ENCODE data around the gene RRAGD. TPM values are rescaled to one million over a fixed set of nuclear protein-coding genes. Genes with fewer than 3 reads are reported as not detected.
A peak's percentile ranks its signal among the peaks of the same experiment; 100 is the strongest.

RRAGD gene
- total and polyA plus RNA-seq, 2 of the 13 experiments (the other 11 are each of a cell fraction or from before 2014, with no cell fraction given): 0.35 to 0.53 TPM

GRCh38 chr6:89411145-89412070 lies 665 bp downstream of the RRAGD start (continued):
- no peak for TF ChIP-seq ZBTB39 (CRISPR knock-in tag; IDR thresholded peaks at IDR 0.05)
- no peak for TF ChIP-seq SCMH1 (CRISPR knock-in tag; IDR thresholded peaks at IDR 0.05; ENCODE audit: borderline replicate concordance)
- TF ChIP-seq ZNF749 (CRISPR knock-in tag; IDR thresholded peaks at IDR 0.05; ENCODE audit: borderline replicate concordance): no peak
- no peak for TF ChIP-seq HOXA9 (CRISPR knock-in tag; IDR thresholded peaks at IDR 0.05; ENCODE audit: borderline replicate concordance)
- no peak for TF ChIP-seq PLSCR1 (CRISPR knock-in tag; IDR thresholded peaks at IDR 0.05; ENCODE audit: borderline replicate concordance)
- peak; percentile 90 for TF ChIP-seq MTF2 (CRISPR knock-in tag; IDR thresholded peaks at IDR 0.05; ENCODE audit: borderline replicate concordance)
- TF ChIP-seq KDM2A (CRISPR knock-in tag; IDR thresholded peaks at IDR 0.05; ENCODE audit: borderline replicate concordance, low read depth): 0 out of 2 replicates have a peak, but pooled peaks have one; percentile 19
- TF ChIP-seq ZNF263 (CRISPR knock-in tag; IDR thresholded peaks at IDR 0.05): 0 out of 2 replicates have a peak, but pooled peaks have one; percentile 33
- TF ChIP-seq ZNF280B (CRISPR knock-in tag; IDR thresholded peaks at IDR 0.05; ENCODE audit: borderline replicate concordance): 0 out of 2 replicates have a peak, but pooled peaks have one; percentile 13
- no peak for TF ChIP-seq RBAK (CRISPR knock-in tag; IDR thresholded peaks at IDR 0.05)
- TF ChIP-seq TFE3 (CRISPR knock-in tag; IDR thresholded peaks at IDR 0.05): no peak
- no peak for TF ChIP-seq ZNF746 (CRISPR knock-in tag; IDR thresholded peaks at IDR 0.05)
- TF ChIP-seq ZBTB7A (CRISPR knock-in tag; IDR thresholded peaks at IDR 0.05): no peak
- peak; percentile 46; the same call in 1 of the 2 replicates for TF ChIP-seq ZNF891 (CRISPR knock-in tag; IDR thresholded peaks at IDR 0.05)

Measured in HepG2 (cell line).